Endothelial cell of umbilical vein (primary cell): ENCODE results near the gene FGA. TPM values are rescaled to one million over a fixed set of nuclear protein-coding genes. Genes with fewer than 3 reads are reported as not detected.

Experiments used
- BruUV-seq: library from RNA; stranded (reverse); fragments of 400-500 nt; replicated peaks from 2 replicates; lab custom pipeline; 2021; lab: Mats Ljungman, UMichigan
- CTCF ChIA-PET: fragments of 300-600, 350-600 bp; sonication (Branson Sonifier 250); formaldehyde crosslinking; loops from one replicate; lab custom pipeline; 2021; ENCODE audit warnings: antibody characterized with exemption, inconsistent platforms; lab: Charles Lee
- POLR2A ChIA-PET: fragments of 300-600, 350-600 bp; sonication (Branson Sonifier 250); formaldehyde crosslinking; loops from one replicate; lab custom pipeline; 2021; ENCODE audit warnings: antibody characterized with exemption, inconsistent platforms; lab: Charles Lee
- DNase-seq: peaks from one replicate; pipeline ENCODE4 v3.0.0-alpha.2; 2011; ENCODE audit warnings: low read depth, low spot score
- FAIRE-seq: peaks from 2 replicates; lab custom pipeline; 2011; peaks lifted over from hg19 to GRCh38; lab: Jason Lieb, UNC
- H2AFZ ChIP-seq: 2 replicates; pipeline ENCODE4 v1.6.0; 2012; ENCODE audit warnings: low read depth, low read length, control low read depth, inconsistent platforms
- H3K27ac ChIP-seq: 2 replicates; pipeline ENCODE4 v1.5.1; 2011; ENCODE audit warnings: low read depth, mild to moderate bottlenecking, control low read depth, low read length, moderate library complexity; ENCODE audit not compliant: insufficient read depth
- H3K27me3 ChIP-seq, 2 experiments: 2 replicates each; pipeline versions ENCODE4 v1.6.0 to v1.6.1; 2011; ENCODE audit warnings: low read length in 2 of 2, mixed read lengths in 1 of 2; ENCODE audit not compliant: control insufficient read depth in 2 of 2, insufficient read depth in 2 of 2
- H3K36me3 ChIP-seq, 2 experiments: 2 replicates in 1 of 2; 3 replicates in 1 of 2; pipeline ENCODE4 v1.5.1; 2011; ENCODE audit warnings: low read length in 2 of 2, mild to moderate bottlenecking in 1 of 2, moderate library complexity in 1 of 2; ENCODE audit not compliant: control insufficient read depth in 2 of 2, insufficient read depth in 2 of 2; ENCODE audit errors: extremely low read depth in 1 of 2
- H3K4me1 ChIP-seq: 3 replicates; pipeline ENCODE4 v1.5.1; 2011; ENCODE audit warnings: mild to moderate bottlenecking, low read length; ENCODE audit not compliant: control insufficient read depth, insufficient read depth; ENCODE audit errors: extremely low read depth
- H3K4me2 ChIP-seq: 2 replicates; pipeline ENCODE4 v1.6.1; 2011; ENCODE audit warnings: low read length, control low read depth, mixed read lengths; ENCODE audit not compliant: insufficient read depth
- H3K4me3 ChIP-seq, 3 experiments: fragments of 200-600 bp in 1 of 3; sonication (generic), shearing (Covaris generic) in 1 of 3; replicated peaks in 1 of 3; 2 replicates each; pipeline ENCODE4 v1.5.1; 2011 to 2016; ENCODE audit warnings: control low read depth in 3 of 3, low read length in 3 of 3, mild to moderate bottlenecking in 2 of 3, inconsistent platforms in 1 of 3, low read depth in 1 of 3, moderate library complexity in 1 of 3; ENCODE audit not compliant: insufficient read depth in 1 of 3
- H3K79me2 ChIP-seq: 2 replicates; pipeline ENCODE4 v1.6.0; 2012; ENCODE audit warnings: low read length, inconsistent platforms; ENCODE audit not compliant: control insufficient read depth, insufficient read depth
- H3K9ac ChIP-seq: replicated peaks from 2 replicates; pipeline ENCODE3; 2011; ENCODE audit warnings: low read length, control low read depth; ENCODE audit not compliant: insufficient read depth; ENCODE audit errors: extremely low read depth
- H3K9me1 ChIP-seq: replicated peaks from 3 replicates; pipeline ENCODE4 v1.6.0; 2011; ENCODE audit warnings: mild to moderate bottlenecking, low read length; ENCODE audit not compliant: control insufficient read depth, insufficient read depth; ENCODE audit errors: extremely low read depth
- H3K9me3 ChIP-seq: replicated peaks from 2 replicates; pipeline ENCODE4 v1.5.1; 2012; ENCODE audit warnings: low read length, inconsistent platforms; ENCODE audit not compliant: control insufficient read depth, insufficient read depth
- H4K20me1 ChIP-seq: replicated peaks from 2 replicates; pipeline ENCODE3; 2011; ENCODE audit warnings: mild to moderate bottlenecking, low read length; ENCODE audit not compliant: control insufficient read depth, insufficient read depth; ENCODE audit errors: extremely low read depth
- EZH2 ChIP-seq: IDR thresholded peaks from 2 replicates; pipeline ENCODE4 v1.6.1; 2012; ENCODE audit warnings: borderline replicate concordance, low read depth, mild to moderate bottlenecking, moderate library complexity, low read length, inconsistent platforms; ENCODE audit not compliant: severe bottlenecking
- FOS ChIP-seq: IDR thresholded peaks from 2 replicates; pipeline ENCODE4 v1.6.1; 2011; ENCODE audit warnings: mild to moderate bottlenecking, low read length, moderate library complexity, borderline replicate concordance; ENCODE audit not compliant: insufficient read depth
- GATA2 ChIP-seq: IDR thresholded peaks from 2 replicates; pipeline ENCODE4 v1.7.0; 2011; ENCODE audit warnings: low read depth, mild to moderate bottlenecking, moderate library complexity, mixed read lengths, low read length; ENCODE audit not compliant: insufficient read length, insufficient read depth
- JUN ChIP-seq: IDR thresholded peaks from 2 replicates; pipeline ENCODE4 v1.6.1; 2011; ENCODE audit warnings: borderline replicate concordance, low read depth; ENCODE audit not compliant: insufficient read length, insufficient read depth
- MYC ChIP-seq: IDR thresholded peaks from one replicate; pipeline ENCODE4 v1.6.1; 2011; ENCODE audit warnings: mild to moderate bottlenecking, low read depth, low read length
- POLR2A ChIP-seq: IDR thresholded peaks from 2 replicates; pipeline ENCODE4 v1.6.1; 2012; ENCODE audit warnings: low read depth, mild to moderate bottlenecking, control low read depth, low read length
- POLR2AphosphoS5 ChIP-seq: IDR thresholded peaks from 2 replicates; pipeline ENCODE4 v1.6.1; 2012; ENCODE audit warnings: low read depth, mild to moderate bottlenecking, control low read depth, low read length, moderate library complexity; ENCODE audit not compliant: insufficient read depth
- dilution Hi-C: fragments of 300-500 bp; cut with MboI; formaldehyde crosslinking; loops from one replicate; pipeline ENCODE4 v1.15.0; 2019; ENCODE audit warnings: low sequenced_read_pairs; ENCODE audit not compliant: extremely low pct_ligation_motif_present
- intact Hi-C: fragments of 100-400 bp; cut with micrococcal nuclease; formaldehyde crosslinking; loops from one replicate; pipeline ENCODE4 v1.10.0; 2022
- polyA plus RNA-seq, 4 experiments: library from polyadenylated mRNA; depleted of rRNA in 3 of 4; stranded (reverse) in 3 of 4; unstranded in 1 of 4; fragments of >200 nt; gene quantifications; 2 replicates each; pipeline versions ENCODE4 v1.2.1 to v1.2.3, GENCODE V29; 2011 to 2012; ENCODE audit warnings: missing spikeins in 1 of 4
- total RNA-seq: library from RNA; stranded (reverse); gene quantifications from 2 replicates; pipeline ENCODE4 v1.2.3, GENCODE V29; 2021
- TF ChIP-seq, protein P1 (sequence below): IDR thresholded peaks from 2 replicates; pipeline ENCODE4 v1.6.1; 2011; ENCODE audit not compliant: insufficient read depth, insufficient read length
- TF ChIP-seq, protein P2 (sequence below), 2 donors: IDR thresholded peaks; 1 replicate in 1 of 2; 2 replicates in 1 of 2; pipeline ENCODE4 v1.5.1; 2011; ENCODE audit warnings: low read length in 2 of 2, mild to moderate bottlenecking in 2 of 2, moderate library complexity in 2 of 2, control low read depth in 1 of 2, inconsistent platforms in 1 of 2, low read depth in 1 of 2; ENCODE audit not compliant: insufficient read depth in 1 of 2; ENCODE audit errors: extremely low read depth in 1 of 2

Gene FGA
- total and polyA plus RNA-seq, 2 donors (not counting 3 experiments of a cell fraction or from before 2014, with no cell fraction given), result not detected

DNA sequence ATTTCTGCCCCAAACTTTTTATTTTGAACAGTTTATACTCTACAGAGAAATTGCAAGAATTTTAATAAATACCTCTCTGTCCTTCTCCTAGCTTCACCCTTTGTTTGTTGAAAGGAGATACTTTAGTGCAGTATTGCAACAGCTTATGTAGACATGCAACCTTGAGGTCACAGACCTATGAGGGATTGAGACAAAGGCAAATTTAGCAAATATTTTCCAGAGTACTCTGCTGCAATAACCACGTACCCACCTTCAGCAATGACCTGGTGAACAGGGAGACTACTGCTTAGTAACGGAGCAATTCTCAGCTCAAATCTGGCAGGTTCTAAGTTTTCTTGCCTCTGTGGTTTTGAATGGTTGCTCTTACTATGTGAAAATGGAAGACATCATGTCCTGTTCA, 13.2 kb downstream of the FGA start:
- dilution Hi-C loops, result no loop called here
- no peak for FAIRE-seq

More for the DNA sequence above, 13.2 kb downstream of the FGA start:
- Histone ChIP-seq H3K36me3 (no peaks in the 10 kb centered on the region), H3K4me2 (no peak overlapping the region), H3K9me3 (no peaks in the 10 kb centered on the region), H3K79me2 (no peaks in the 10 kb centered on the region), H3K9me1 (no peaks in the 10 kb centered on the region), H4K20me1 (no peaks in the 10 kb centered on the region), H3K4me3 (no peak overlapping the region), H3K27me3 (peaks cover 0 to 2% of the 10 kb centered on the region in 2 experiments), H3K4me1 (no peaks in the 10 kb centered on the region), H3K27ac (no peak overlapping the region), H3K9ac (no peak overlapping the region), H2AFZ (no peak overlapping the region)
- no TSS peak for BruUV-seq
- TF ChIP-seq EZH2 (no peak), JUN (no peak), GATA2 (no peak), MYC (no peak), POLR2A (no peak), FOS (no peak), POLR2AphosphoS5 (no peak)
- TF ChIP-seq, protein P1, sequence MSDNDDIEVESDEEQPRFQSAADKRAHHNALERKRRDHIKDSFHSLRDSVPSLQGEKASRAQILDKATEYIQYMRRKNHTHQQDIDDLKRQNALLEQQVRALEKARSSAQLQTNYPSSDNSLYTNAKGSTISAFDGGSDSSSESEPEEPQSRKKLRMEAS, result no peak
- TF ChIP-seq, protein P2, sequence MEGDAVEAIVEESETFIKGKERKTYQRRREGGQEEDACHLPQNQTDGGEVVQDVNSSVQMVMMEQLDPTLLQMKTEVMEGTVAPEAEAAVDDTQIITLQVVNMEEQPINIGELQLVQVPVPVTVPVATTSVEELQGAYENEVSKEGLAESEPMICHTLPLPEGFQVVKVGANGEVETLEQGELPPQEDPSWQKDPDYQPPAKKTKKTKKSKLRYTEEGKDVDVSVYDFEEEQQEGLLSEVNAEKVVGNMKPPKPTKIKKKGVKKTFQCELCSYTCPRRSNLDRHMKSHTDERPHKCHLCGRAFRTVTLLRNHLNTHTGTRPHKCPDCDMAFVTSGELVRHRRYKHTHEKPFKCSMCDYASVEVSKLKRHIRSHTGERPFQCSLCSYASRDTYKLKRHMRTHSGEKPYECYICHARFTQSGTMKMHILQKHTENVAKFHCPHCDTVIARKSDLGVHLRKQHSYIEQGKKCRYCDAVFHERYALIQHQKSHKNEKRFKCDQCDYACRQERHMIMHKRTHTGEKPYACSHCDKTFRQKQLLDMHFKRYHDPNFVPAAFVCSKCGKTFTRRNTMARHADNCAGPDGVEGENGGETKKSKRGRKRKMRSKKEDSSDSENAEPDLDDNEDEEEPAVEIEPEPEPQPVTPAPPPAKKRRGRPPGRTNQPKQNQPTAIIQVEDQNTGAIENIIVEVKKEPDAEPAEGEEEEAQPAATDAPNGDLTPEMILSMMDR (IDR thresholded peaks at IDR 0.05; ENCODE audit: extremely low read depth in 1 of 2, insufficient read depth in 1 of 2, low read depth in 1 of 2, low read length in 2 of 2), result no peak
- POLR2A ChIA-PET, result no interaction called here
- CTCF ChIA-PET, result interaction anchor here (1.3 kb wide), 1 partner anchor 18 kb away, joined by 4 read pairs; no protein-coding TSS in a partner anchor
- intact Hi-C loops, result no loop called here
- no peak for DNase-seq
